ENCODE measurements around the gene LHPP.

DNA sequence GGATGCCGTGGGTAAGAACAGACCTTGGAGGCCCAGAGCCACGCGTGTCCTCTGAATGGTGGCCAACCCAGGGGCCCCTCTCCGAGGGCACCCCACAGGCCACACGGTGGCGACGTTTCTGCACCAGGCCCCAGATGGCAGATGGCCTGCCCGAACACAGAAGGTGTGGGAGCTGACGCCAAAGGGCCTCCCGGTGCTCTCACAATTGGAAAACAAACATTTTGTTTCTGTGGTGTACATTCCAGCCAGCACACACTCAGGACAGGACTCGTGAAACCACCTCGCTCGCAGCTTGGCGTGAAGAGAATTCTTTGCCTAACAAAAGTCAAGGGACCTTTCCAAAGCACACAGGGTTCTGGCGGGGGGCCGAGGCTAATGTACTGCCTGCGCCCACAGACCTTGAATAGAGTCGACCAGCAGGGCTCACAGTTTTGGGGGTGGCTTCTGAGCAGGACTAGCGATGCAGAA is 170.5 kb downstream of the LHPP start:
- TF ChIP-seq HOXA7 (CRISPR knock-in tag; IDR thresholded peaks at IDR 0.05; ENCODE audit: borderline replicate concordance) (no peak), ZNF677 (tag by site-specific recombination; IDR thresholded peaks at IDR 0.05) (no peak), KLF10 (tag by site-specific recombination; IDR thresholded peaks at IDR 0.05) (no peak), ZNF366 (tag by site-specific recombination; conservative IDR thresholded peaks at IDR 0.05) (no peak), MZF1 (tag by site-specific recombination; IDR thresholded peaks at IDR 0.05; ENCODE audit: borderline replicate concordance) (no peak), IKZF3 (tag by site-specific recombination; IDR thresholded peaks at IDR 0.05) (no peak), ZNF133 (tag by site-specific recombination; IDR thresholded peaks at IDR 0.05) (no peak), ZNF266 (tag by site-specific recombination; IDR thresholded peaks at IDR 0.05; ENCODE audit: low read depth) (no peak)
- TF ChIP-seq, protein P1, sequence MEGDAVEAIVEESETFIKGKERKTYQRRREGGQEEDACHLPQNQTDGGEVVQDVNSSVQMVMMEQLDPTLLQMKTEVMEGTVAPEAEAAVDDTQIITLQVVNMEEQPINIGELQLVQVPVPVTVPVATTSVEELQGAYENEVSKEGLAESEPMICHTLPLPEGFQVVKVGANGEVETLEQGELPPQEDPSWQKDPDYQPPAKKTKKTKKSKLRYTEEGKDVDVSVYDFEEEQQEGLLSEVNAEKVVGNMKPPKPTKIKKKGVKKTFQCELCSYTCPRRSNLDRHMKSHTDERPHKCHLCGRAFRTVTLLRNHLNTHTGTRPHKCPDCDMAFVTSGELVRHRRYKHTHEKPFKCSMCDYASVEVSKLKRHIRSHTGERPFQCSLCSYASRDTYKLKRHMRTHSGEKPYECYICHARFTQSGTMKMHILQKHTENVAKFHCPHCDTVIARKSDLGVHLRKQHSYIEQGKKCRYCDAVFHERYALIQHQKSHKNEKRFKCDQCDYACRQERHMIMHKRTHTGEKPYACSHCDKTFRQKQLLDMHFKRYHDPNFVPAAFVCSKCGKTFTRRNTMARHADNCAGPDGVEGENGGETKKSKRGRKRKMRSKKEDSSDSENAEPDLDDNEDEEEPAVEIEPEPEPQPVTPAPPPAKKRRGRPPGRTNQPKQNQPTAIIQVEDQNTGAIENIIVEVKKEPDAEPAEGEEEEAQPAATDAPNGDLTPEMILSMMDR (tag by site-specific recombination; IDR thresholded peaks at IDR 0.05): no peak
